Measurements from ENCODE around the gene TAS2R9.
"Not testable (repeated sequence)": the region's sequence is repeated elsewhere in the genome, so short reads cannot be mapped to it uniquely, and the experiment has no call there.

The TAS2R9 gene

GRCh38 chr12:10810068-10810467, at the start of gene TAS2R9:
TAS2R9 (minus strand) TSS chr12:10810168; CDS start chr12:10810075, 93 bp downstream.
- DNase-seq, result no peak

GRCh38 chr12:10855807-10856206, 45.8 kb upstream of the TAS2R9 start:
- DNase-seq, result no peak

- no peak for DNase-seq
These were observed 43.8 kb upstream of the TAS2R9 start for GRCh38 chr12:10853776-10854175.

GRCh38 chr12:10851243-10851858, 41.4 kb upstream of the TAS2R9 start:
- no peak for DNase-seq

- DNase-seq, result peak; percentile 18
These were observed 39.5 kb upstream of the TAS2R9 start, which contains the start of gene PRR4 for GRCh38 chr12:10849425-10849878. PRR4 (minus strand) TSS chr12:10849475; CDS start chr12:10849437, 38 bp downstream.

GRCh38 chr12:10847744-10848143, 37.8 kb upstream of the TAS2R9 start:
- DNase-seq, result no peak

- DNase-seq, result no peak
These were observed 32.9 kb upstream of the TAS2R9 start for GRCh38 chr12:10842862-10843261.

- DNase-seq, result no peak
These were observed 28.5 kb upstream of the TAS2R9 start for GRCh38 chr12:10838461-10838860.

GRCh38 chr12:10829994-10830393, 20.0 kb upstream of the TAS2R9 start:
- no peak for DNase-seq

- no peak for DNase-seq
These were observed 16.3 kb upstream of the TAS2R9 start, which contains the start of gene TAS2R10 for GRCh38 chr12:10826258-10826657. TAS2R10 (minus strand) TSS chr12:10826358; CDS start chr12:10826269, 89 bp downstream.

GRCh38 chr12:10824957-10825356, 15.0 kb upstream of the TAS2R9 start:
- DNase-seq, result no peak

- no peak for DNase-seq
These were observed 2.0 kb upstream of the TAS2R9 start for GRCh38 chr12:10811883-10812536.

GRCh38 chr12:10807186-10807585, 2.8 kb downstream of the TAS2R9 start, which contains the start of gene TAS2R8:
TAS2R8 (minus strand) TSS chr12:10807286; CDS start chr12:10806980, 306 bp downstream.
- DNase-seq, result no peak

GRCh38 chr12:10802587-10802986, 7.4 kb downstream of the TAS2R9 start, which contains the start of gene TAS2R7:
TAS2R7 (minus strand) TSS chr12:10802627; CDS start chr12:10802570, 57 bp downstream.
- no peak for DNase-seq

GRCh38 chr12:10801741-10802140, 8.2 kb downstream of the TAS2R9 start:
- no peak for DNase-seq

- no peak for DNase-seq
These were observed 15.7 kb downstream of the TAS2R9 start for GRCh38 chr12:10794222-10794621.

GRCh38 chr12:10791769-10792168, 18.2 kb downstream of the TAS2R9 start:
- DNase-seq, result not testable (repeated sequence)

- DNase-seq, result no peak
These were observed 26.7 kb downstream of the TAS2R9 start for GRCh38 chr12:10783252-10783651.

GRCh38 chr12:10779103-10779502, 30.9 kb downstream of the TAS2R9 start:
- DNase-seq, result no peak

GRCh38 chr12:10771132-10771733, 38.7 kb downstream of the TAS2R9 start:
- peak; percentile 21 for DNase-seq

GRCh38 chr12:10759657-10760056, 50.3 kb downstream of the TAS2R9 start:
- DNase-seq, result no peak
